Prostate gland (tissue), 2 donors: ENCODE data around the gene BCAP29. TPM values are rescaled to one million over a fixed set of nuclear protein-coding genes. Genes with fewer than 3 reads are reported as not detected.
"Not testable (repeated sequence)": the region's sequence is repeated elsewhere in the genome, so short reads cannot be mapped to it uniquely, and the experiment has no call there.

Experiments
- DNase-seq: peaks from one replicate; pipeline ENCODE4 v3.0.0-alpha.2; 2019; ENCODE audit warnings: low spot score
- H3K27ac ChIP-seq, 2 donors: fragments of 200-600 bp; sonication (generic); 2 replicates each; pipeline ENCODE4 v1.5.1; 2017 to 2019
- H3K27me3 ChIP-seq: fragments of 200-600 bp; sonication (generic); replicated peaks from 2 replicates; pipeline ENCODE4 v1.5.1; 2019; ENCODE audit not compliant: insufficient read depth
- H3K36me3 ChIP-seq, 2 donors: fragments of 200-600 bp; sonication (generic); 1 replicate in 1 of 2; 2 replicates in 1 of 2; pipeline versions ENCODE4 v1.5.1 to v1.8.1; 2017 to 2019
- H3K4me1 ChIP-seq: fragments of 200-600 bp; sonication (generic); replicated peaks from 2 replicates; pipeline ENCODE4 v1.5.1; 2019
- H3K4me3 ChIP-seq, 2 donors: fragments of 200-600 bp; sonication (generic); 2 replicates each; pipeline ENCODE4 v1.5.1; 2017 to 2019
- H3K9me3 ChIP-seq: fragments of 200-600 bp; sonication (generic); 2 replicates; pipeline ENCODE4 v1.5.1; 2017
- CTCF ChIP-seq, 4 experiments: fragments of 200-600 bp in 2 of 4; fragments of 450-650 bp in 2 of 4; sonication (generic) in 2 of 4; IDR thresholded peaks; 1 replicate in 3 of 4; 2 replicates in 1 of 4; pipeline ENCODE4 v1.5.1; 2016 to 2019; ENCODE audit warnings: antibody characterized with exemption in 4 of 4, mild to moderate bottlenecking in 2 of 4, moderate library complexity in 2 of 4
- POLR2A ChIP-seq: fragments of 450-650 bp; IDR thresholded peaks from one replicate; pipeline ENCODE4 v1.6.1; 2016; ENCODE audit warnings: antibody characterized with exemption, mild to moderate bottlenecking
- POLR2AphosphoS5 ChIP-seq: sonication (generic); formaldehyde crosslinking; IDR thresholded peaks from one replicate; pipeline ENCODE4 v1.6.1; 2017; ENCODE audit warnings: antibody characterized with exemption
- WGBS: methylation state at CpG from one replicate; pipeline ENCODE4 v1.1.5; 2018; 5-methylcytosine and 5-hydroxymethylcytosine counted together
- intact Hi-C: fragments of 100-400 bp; cut with DNase I; formaldehyde crosslinking; loops from one replicate; pipeline ENCODE4 v1.14.2; 2022
- total RNA-seq, 2 donors: library from RNA; depleted of rRNA; stranded (reverse); fragments of >200 nt; gene quantifications; one replicate each; pipeline ENCODE4 v1.1.0, GENCODE V29; 2016

BCAP29 gene
- total RNA-seq, 2 donors from 2014 or later, result 95.4 to 99.9 TPM

- no peaks in the 10 kb centered on the region for H3K4me1 ChIP-seq
- H3K9me3 ChIP-seq, result no peaks in the 10 kb centered on the region
- TF ChIP-seq CTCF (IDR thresholded peaks at IDR 0.05) (no peak), POLR2A (no peak), POLR2AphosphoS5 (no peak)
- no peaks in the 10 kb centered on the region for H3K36me3 ChIP-seq
- H3K4me3 ChIP-seq, result no peak overlapping the region
- 68% methylated on average over 1 of the region's 1 CpG for WGBS
- intact Hi-C loops, result no loop called here
- no peak for DNase-seq
- no peaks in the 10 kb centered on the region for H3K27me3 ChIP-seq
- H3K27ac ChIP-seq, result no peak overlapping the region
Measured at GRCh38 chr7:107638594-107638993, 58.5 kb downstream of the BCAP29 start.

- DNase-seq, H3K4me1 ChIP-seq, H3K27ac ChIP-seq, H3K9me3 ChIP-seq, intact Hi-C loops, H3K4me3 ChIP-seq, H3K27me3 ChIP-seq, H3K36me3 ChIP-seq: not testable (repeated sequence)
- WGBS, result 98% methylated on average over 2 of the region's 2 CpGs
Measured at GRCh38 chr7:107639070-107639469, 59.0 kb downstream of the BCAP29 start.

- TF ChIP-seq CTCF (IDR thresholded peaks at IDR 0.05) (no peak), POLR2A (no peak), POLR2AphosphoS5 (no peak)
- no peak for DNase-seq
- Histone ChIP-seq H3K27me3 (no peaks in the 10 kb centered on the region), H3K9me3 (no peaks in the 10 kb centered on the region), H3K36me3 (no peaks in the 10 kb centered on the region), H3K4me1 (no peaks in the 10 kb centered on the region), H3K27ac (no peak overlapping the region), H3K4me3 (no peak overlapping the region)
- 54% methylated on average over 1 of the region's 1 CpG for WGBS
- intact Hi-C loops, result no loop called here
Measured at GRCh38 chr7:107641676-107642075, 61.6 kb downstream of the BCAP29 start.

DNA sequence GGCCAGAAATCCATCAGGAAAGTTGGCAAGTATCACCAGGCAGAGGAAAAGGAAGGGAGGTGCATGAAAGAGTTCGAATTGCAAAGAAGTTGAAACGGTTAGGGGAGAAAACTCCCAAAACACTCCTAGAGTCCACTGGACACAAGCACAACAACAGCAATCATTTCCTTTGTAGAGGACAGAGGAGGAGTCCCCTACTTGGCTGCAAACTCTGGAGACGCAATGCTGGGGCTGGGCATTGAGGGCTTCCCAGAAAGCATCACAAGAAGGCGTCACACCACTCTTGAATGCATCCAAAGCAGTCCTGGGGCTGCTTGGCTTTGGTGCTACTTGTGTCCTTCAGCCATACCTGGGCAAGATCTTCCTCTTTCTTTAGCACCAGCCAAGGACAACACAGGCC lies 62.5 kb downstream of the BCAP29 start:
- Histone ChIP-seq H3K9me3 (no peaks in the 10 kb centered on the region), H3K27ac (no peak overlapping the region), H3K4me1 (no peaks in the 10 kb centered on the region), H3K27me3 (no peaks in the 10 kb centered on the region), H3K36me3 (no peaks in the 10 kb centered on the region), H3K4me3 (no peak overlapping the region)
- WGBS, result 81% methylated on average over 4 of the region's 4 CpGs
- intact Hi-C loops, result no loop called here
- TF ChIP-seq POLR2AphosphoS5, result no peak
- no peak for TF ChIP-seq CTCF (IDR thresholded peaks at IDR 0.05)
- TF ChIP-seq POLR2A, result no peak
- DNase-seq, result no peak

- H3K27ac ChIP-seq, result no peak overlapping the region
- no peak overlapping the region for H3K4me3 ChIP-seq
- no peaks in the 10 kb centered on the region for H3K4me1 ChIP-seq
- intact Hi-C loops, result no loop called here
- 48% methylated on average over 1 of the region's 1 CpG for WGBS
- no peaks in the 10 kb centered on the region for H3K9me3 ChIP-seq
- no peak for DNase-seq
- no peaks in the 10 kb centered on the region for H3K27me3 ChIP-seq
- no peak for TF ChIP-seq POLR2A
- no peaks in the 10 kb centered on the region for H3K36me3 ChIP-seq
Measured at GRCh38 chr7:107643407-107643806, 63.4 kb downstream of the BCAP29 start.

DNA sequence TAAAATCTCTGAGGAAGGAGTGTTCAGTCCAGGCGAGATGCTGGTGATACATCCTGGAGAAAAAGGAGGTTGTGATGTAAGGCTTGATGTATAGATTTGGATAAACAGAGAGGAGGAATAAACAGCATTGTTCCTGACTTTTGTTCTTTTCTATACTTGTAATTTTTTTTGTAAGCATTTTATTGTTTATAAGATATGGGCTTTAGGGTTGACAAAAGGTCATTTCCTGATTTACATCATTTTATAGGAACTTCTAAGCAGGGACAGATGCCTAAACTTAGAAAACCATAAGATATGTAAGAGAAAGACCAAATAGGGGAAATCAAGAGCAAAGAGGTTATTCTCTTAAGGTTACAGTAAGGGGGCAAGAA lies 63.9 kb downstream of the BCAP29 start:
- H3K36me3 ChIP-seq, result no peaks in the 10 kb centered on the region
- H3K27ac ChIP-seq, result no peak overlapping the region
- no peaks in the 10 kb centered on the region for H3K9me3 ChIP-seq
- DNase-seq, result no peak
- no peak overlapping the region for H3K4me3 ChIP-seq
- TF ChIP-seq CTCF (IDR thresholded peaks at IDR 0.05) (no peak), POLR2A (no peak), POLR2AphosphoS5 (no peak)
- H3K27me3 ChIP-seq, result no peaks in the 10 kb centered on the region
- intact Hi-C loops, result no loop called here
- no peaks in the 10 kb centered on the region for H3K4me1 ChIP-seq
- 71% methylated on average over 1 of the region's 1 CpG for WGBS
